Stimulated activated CD4-positive, alpha-beta T cell treated with anti-CD3 and anti-CD28 coated beads, Interleukin-4, amount 100 ng/mL, for 24 hours (primary cell): ENCODE results near the gene PES1.
"Not testable (repeated sequence)": the region's sequence is repeated elsewhere in the genome, so short reads cannot be mapped to it uniquely, and the experiment has no call there.

Source experiments
- DNase-seq: peaks from one replicate; pipeline ENCODE4 v3.0.0-alpha.2; 2020

The PES1 gene

DNA sequence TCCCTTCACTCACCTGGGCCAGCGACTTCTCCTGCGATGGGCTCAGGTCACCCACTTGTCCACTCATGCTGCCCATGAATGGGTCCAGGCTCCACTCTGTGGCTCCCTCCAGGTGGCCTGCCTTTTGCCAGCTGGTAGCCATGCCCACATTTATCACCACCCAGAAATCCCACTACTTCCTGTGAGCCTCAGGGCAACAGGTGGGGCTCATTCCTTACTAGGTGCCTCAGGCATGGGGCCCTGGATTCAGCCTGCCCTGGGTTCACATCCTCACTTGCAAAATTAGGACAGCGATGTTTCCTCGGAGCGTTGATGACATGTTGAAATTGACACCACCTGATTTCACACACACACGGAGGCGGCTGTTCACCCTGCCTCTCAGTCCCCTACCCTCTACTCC, 45.1 kb downstream of the PES1 start, which contains the start of gene SEC14L6:
SEC14L6 (minus strand) TSS at position 126 of the 400 bp plus-strand sequence; CDS start at position 67, 59 bp downstream.
- DNase-seq = no peak

DNA sequence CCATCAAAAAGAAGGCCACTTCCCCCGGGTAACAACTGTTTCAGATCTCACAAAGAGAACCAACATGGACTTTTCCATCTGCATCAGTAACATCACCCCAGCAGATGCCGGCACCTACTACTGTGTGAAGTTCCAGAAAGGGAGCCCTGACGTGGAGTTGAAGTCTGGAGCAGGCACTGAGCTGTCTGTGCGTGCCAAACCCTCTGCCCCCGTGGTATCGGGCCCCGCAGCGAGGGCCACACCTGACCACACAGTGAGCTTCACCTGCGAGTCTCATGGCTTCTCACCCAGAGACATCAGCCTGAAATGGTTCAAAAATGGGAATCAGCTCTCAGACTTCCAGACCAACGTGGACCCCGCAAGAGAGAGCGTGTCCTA, 48.9 kb downstream of the PES1 start:
- no peak for DNase-seq

DNA sequence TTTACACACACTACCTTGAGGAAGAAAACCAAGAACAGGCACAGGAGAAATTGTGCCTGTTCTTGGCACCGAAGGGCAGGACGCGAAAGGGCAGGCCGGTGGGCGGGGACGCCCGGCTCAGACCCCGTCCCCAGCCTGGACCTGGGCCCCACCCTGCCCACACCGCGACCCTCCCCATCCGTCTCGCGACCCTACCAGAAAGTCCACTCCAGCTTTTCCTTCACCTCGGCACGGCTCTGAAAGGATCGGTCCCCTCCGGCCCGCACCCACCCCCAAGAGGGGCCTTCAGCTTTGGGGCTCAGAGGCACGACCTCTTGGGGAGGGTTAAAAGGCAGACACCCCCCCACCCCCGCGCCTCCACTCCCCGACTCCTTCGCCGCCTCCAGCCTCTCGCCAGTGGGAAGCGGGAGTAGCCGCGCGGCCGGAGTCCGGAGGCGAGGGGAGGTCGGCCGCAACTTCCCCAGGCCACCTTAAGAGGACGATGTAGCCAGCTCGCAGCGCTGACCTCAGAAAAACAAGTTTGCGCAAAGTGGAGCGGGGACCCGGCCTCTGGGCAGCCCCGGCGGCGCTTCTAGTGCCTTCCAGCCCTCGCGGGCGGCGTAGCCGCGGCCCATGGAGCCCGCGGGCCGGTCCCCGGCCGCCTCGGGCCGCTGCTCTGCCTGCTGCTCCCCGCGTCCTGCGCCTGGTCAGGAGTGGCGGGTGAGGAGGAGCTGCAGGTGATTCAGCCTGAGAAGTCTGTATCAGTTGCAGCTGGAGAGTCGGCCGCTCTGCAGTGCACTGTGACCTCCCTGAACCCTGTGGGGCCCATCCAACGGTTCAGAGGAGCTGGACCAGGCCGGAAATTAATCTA, 49.5 kb downstream of the PES1 start:
- DNase-seq = no peak

DNA sequence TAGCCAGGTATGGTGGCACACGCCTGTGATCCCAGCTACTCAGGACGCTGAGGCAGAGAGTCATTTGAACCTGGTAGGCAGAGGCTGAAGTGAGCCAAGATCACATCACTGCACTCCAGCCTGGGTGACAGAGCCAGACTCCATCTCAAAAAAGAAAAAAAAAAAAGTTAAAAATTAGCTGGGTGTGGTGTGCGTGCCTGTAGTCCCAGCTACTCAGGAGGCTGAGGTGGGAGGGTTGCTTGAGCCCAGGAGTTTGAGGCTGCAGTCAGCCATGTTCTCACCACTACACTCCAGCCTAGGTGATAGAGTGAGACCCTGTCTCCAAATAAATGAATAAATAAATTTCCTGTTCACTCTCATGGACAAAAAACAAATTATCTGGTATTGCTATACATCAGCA, 50.2 kb downstream of the PES1 start:
- not testable (repeated sequence) for DNase-seq

DNA sequence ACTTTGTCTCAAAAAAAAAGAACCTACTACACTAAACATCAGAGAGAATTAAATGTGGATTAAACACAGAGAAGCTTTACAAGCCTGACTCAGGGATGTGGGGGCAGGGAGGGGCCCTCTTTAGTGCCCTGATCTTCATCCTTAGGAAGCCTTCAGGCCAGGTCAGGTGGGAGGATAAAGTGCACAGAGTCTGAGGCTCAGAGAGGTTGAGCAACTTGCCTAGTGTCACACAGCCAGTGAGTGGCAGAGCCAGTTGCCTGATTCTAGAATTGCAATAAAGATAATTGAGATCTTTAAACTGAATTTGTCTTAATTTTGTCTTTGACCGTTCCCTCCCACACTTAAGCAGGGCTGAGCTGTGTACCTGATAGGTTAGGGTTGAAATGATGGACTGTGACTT, 52.3 kb downstream of the PES1 start:
- no peak for DNase-seq

DNA sequence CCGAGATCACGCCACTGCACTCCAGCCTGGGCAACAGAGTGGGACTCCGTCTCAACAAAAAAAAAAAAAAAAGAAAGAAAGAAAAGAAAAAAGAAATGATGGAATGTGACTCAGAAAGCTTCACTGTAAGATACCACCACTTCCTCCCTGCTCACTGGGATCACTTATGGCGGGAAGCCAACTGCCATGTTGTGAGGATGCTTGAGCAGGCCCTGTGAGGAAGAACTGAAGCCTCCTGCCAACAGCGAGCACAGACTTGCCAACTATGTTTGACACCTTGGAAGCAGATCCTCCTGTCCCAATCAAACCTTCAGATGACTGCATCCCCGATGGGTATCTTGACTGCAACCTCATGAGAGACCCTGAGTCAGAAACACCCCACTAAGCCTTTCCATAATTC, 53.4 kb downstream of the PES1 start:
- DNase-seq = no peak

DNA sequence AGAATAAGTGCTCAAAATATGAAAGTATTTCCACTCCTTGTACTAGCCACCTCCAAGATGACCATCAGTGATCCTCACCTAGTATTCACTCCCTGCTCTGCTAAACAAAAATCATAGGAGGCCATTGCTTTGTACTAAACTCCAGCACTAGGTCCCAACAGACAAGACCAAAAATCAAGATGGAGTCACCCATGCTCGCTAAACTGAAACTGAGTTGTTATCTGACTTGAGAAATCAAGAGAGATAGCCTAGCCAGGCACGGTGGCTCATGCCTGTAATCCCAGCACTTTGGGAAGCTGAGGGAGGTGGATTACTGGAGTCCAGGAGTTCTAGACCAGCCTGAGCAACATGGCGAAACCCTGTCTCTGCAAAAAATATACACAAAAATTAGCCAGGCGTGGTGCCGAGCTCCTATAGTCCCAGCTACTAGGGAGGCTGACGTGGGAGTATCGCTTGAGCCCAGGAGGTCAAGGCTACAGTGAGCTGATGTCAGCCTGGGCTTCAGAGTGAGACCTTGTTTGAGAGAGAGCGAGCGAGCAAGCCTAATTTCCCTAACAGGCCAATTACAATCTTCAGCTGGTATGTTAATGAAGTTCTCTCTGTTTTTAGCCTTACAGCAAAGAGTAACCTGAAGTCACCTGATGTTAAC, 54.5 kb downstream of the PES1 start:
- DNase-seq = no peak

DNA sequence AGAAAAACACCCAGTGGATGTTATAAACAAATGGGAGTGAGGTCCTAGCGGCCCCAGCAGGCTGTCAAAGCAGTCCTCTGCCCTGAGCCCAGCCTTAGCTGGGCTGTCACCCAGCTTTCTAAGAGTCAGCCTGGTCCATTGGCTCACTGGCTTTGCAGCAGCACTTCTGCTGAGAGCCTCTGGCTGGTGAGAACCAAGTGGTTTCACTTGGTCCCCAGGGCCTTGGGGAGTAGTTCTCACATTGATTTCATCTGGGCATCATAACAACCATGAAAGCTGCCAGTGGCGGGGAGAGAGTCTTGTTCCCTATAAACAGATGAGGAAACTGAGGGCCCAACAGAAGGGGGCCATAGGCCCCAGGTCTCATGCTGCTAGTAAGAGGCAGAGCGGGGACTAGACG, 56.5 kb downstream of the PES1 start:
- no peak for DNase-seq

DNA sequence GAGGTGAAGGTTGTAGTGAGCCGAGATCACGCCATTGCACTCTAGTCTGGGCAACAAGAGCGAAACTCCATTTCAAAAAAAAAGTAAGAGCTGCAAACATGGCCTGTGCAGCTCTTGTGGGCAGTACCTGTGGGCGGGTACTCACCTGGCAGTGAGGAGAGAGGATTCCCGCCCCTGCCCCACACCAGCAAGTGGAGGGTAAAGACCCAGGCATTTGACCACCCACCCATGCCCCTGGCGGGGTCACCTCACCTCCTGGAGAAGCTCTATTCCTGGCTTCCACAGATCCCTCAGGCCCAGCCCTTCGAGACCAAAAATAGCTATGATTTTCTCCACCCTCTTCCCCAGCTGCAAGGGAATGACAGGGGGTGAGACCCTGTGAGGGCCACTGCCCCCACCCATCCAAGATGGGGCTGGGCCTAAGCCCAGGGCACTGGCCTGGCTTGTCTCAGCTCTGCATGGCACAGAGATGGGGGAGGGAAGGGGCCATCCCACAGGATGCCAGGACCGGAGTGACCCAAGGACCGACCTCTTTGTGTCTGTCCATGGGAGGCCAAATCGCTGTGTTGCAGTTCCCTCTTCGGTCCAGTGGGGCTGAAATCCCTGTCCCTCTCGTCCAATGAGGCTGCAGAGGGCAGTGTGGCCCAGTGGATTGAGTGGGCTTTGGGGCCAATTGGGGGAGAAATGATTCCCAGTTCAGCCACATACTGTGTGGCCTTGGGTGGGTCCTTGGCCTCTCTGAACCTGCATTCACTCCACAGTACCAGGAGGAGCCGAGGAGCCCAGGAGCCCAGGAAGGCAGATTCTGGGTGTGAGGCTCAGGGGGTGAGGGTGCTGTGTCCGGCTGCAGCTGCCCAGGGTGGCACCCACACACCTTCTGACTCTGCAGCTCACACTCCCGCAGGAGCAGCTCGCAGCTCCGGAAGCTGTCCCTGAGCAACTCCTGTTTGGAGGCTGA, 59.8 kb downstream of the PES1 start:
- no peak for DNase-seq

DNA sequence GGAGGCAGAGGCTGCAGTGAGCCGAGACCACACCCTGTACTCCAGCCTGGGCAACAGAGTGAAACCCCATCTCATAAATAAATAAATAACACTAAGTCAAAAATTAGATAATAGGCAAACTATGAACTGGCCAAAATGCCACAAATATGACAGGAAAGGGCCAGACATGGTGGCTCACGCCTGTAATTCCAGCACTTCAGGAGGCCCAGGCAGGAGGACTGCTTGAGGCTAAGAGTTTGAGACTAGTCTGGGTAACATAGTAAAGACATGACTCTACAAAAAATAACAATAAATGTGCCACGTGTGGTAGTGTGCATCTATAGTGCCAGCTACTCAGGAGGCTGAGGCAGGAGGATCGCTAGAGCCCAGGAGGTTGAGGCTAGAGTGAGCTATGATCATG, 65.1 kb downstream of the PES1 start:
- no peak for DNase-seq
